ENCODE measurements around the gene ARHGEF28. TPM values are rescaled to one million over a fixed set of nuclear protein-coding genes. Genes with fewer than 3 reads are reported as not detected.
A peak's percentile ranks its signal among the peaks of the same experiment; 100 is the strongest.

The ARHGEF28 gene
- total and polyA plus RNA-seq, 9 of the 15 experiments (the other 6 are each of a cell fraction or from before 2014, with no cell fraction given), result 0.27 TPM; not detected in 8

- no peaks in the 10 kb centered on the region for H3K36me3 ChIP-seq (ENCODE audit: control insufficient read depth, insufficient read depth, low read length)
- in situ Hi-C loops (cut with MboI) (no loop called here), intact Hi-C loops (cut with micrococcal nuclease) (no loop called here)
- no peak overlapping the region for H3K4me2 ChIP-seq (ENCODE audit: insufficient read depth, low read length)
- no peak overlapping the region for H3K27ac ChIP-seq (ENCODE audit: extremely low read depth, low read depth, low read length)
- ATAC-seq (no peak), DNase-seq (ENCODE audit: extremely low read depth in 1 of 4, low spot score in 3 of 4) (peak in 1 of 4 experiments; percentile 5), FAIRE-seq (no peak)
- no peaks in the 10 kb centered on the region for H3K4me1 ChIP-seq (replicated peaks in 1 of 2; ENCODE audit: control insufficient read depth in 2 of 2, insufficient read depth in 2 of 2, low read length in 2 of 2)
- no peak overlapping the region for H3K9ac ChIP-seq (ENCODE audit: insufficient read depth in 1 of 2, low read depth in 2 of 2, low read length in 2 of 2)
- no peaks in the 10 kb centered on the region for H3K9me3 ChIP-seq (replicated peaks; ENCODE audit: control insufficient read depth, insufficient read depth, low read depth, low read length)
- H4K20me1 ChIP-seq (replicated peaks; ENCODE audit: control insufficient read depth, insufficient read depth, low read length), result no peaks in the 10 kb centered on the region
- 3% methylated on average over 11 of the region's 11 CpGs for WGBS (ENCODE audit: insufficient coverage, low coverage, missing lambda C conversion rate)
- H2AFZ ChIP-seq (ENCODE audit: low read depth, low read length), result no peak overlapping the region
- no TSS peak for BruUV-seq (replicated peaks)
- ChIA-PET CTCF (ENCODE audit: low intra/inter-chr PET ratio) (no interaction called here), POLR2A (no interaction called here)
- H3K79me2 ChIP-seq (ENCODE audit: control insufficient read depth, insufficient read depth, low read length), result no peaks in the 10 kb centered on the region
- peaks cover 7 to 19% of the 10 kb centered on the region in 2 experiments; a peak in 3 of 5 replicates for H3K27me3 ChIP-seq (ENCODE audit: control insufficient read depth in 2 of 2, insufficient read depth in 2 of 2, low read length in 2 of 2)
- H3K4me3 ChIP-seq, result no peak overlapping the region
- no peaks in the 10 kb centered on the region for H3K9me1 ChIP-seq (ENCODE audit: control insufficient read depth, insufficient read depth, low read length)
- peak; percentile 83 for TF ChIP-seq ATF3 (IDR thresholded peaks at IDR 0.05)
- TF ChIP-seq ATF3 (CRISPR knock-in tag; conservative IDR thresholded peaks at IDR 0.05), result no peak
- no peak for TF ChIP-seq CEBPG (CRISPR knock-in tag; IDR thresholded peaks at IDR 0.05)
- TF ChIP-seq CEBPG (tag; conservative IDR thresholded peaks at IDR 0.05 in 1 of 2, IDR thresholded peaks at IDR 0.05 in 1 of 2), result peak; percentile 82 to 94
- no peak for TF ChIP-seq E4F1 (CRISPR knock-in tag; IDR thresholded peaks at IDR 0.05; ENCODE audit: borderline replicate concordance)
- TF ChIP-seq HIVEP1 (CRISPR knock-in tag; IDR thresholded peaks at IDR 0.05), result 0 out of 2 replicates have a peak, but pooled peaks have one; percentile 63
- 0 out of 2 replicates have a peak, but pooled peaks have one; percentile 2 for TF ChIP-seq GABPA (tag; conservative IDR thresholded peaks at IDR 0.05; ENCODE audit: low read depth)
- 0 out of 2 replicates have a peak, but pooled peaks have one; percentile 45 for TF ChIP-seq ETV1 (tag; conservative IDR thresholded peaks at IDR 0.05; ENCODE audit: low read depth)
- peak; percentile 45; the same call in 1 of the 2 replicates for TF ChIP-seq CTBP1 (IDR thresholded peaks at IDR 0.05; ENCODE audit: borderline replicate concordance)
- no peak for TF ChIP-seq TSC22D4 (tag; IDR thresholded peaks at IDR 0.05)
- peak; percentile 57; the same call in 1 of the 2 replicates for TF ChIP-seq ZNF175 (CRISPR knock-in tag; IDR thresholded peaks at IDR 0.05; ENCODE audit: low read depth)
- TF ChIP-seq MITF (IDR thresholded peaks at IDR 0.05), result no peak
- peak; percentile 4; the same call in 1 of the 2 replicates for TF ChIP-seq NFIX (CRISPR knock-in tag; IDR thresholded peaks at IDR 0.05; ENCODE audit: low read depth)
- peak; percentile 46 for TF ChIP-seq L3MBTL2 (IDR thresholded peaks at IDR 0.05)
Measured at GRCh38 chr5:73796164-73797131, 170.5 kb downstream of the ARHGEF28 start.
